K562 (cell line): ENCODE results near the gene CIART. TPM values are rescaled to one million over a fixed set of nuclear protein-coding genes. Genes with fewer than 3 reads are reported as not detected.

Source experiments
- BCL6 ChIP-seq: fragments of 250-450 bp; sonication (Bioruptor Pico); IDR thresholded peaks from 2 replicates; pipeline ENCODE4 v1.4.0; 2020
- DPF2 ChIP-seq: fragments of 450-650 bp; IDR thresholded peaks from 2 replicates; pipeline ENCODE4 v1.6.1; 2016
- ELF1 ChIP-seq: fragments of 200-800 bp; sonication (Bioruptor generic); IDR thresholded peaks from 2 replicates; pipeline ENCODE4 v1.6.1; 2016; ENCODE audit warnings: missing genetic modification characterization, missing compliant biosample characterization
- GABPB2 ChIP-seq: fragments of 250-450 bp; sonication (Bioruptor Pico); conservative IDR thresholded peaks from 2 replicates; pipeline ENCODE4 v1.5.1; 2021; ENCODE audit warnings: mild to moderate bottlenecking
- HCFC1 ChIP-seq: IDR thresholded peaks from 2 replicates; pipeline ENCODE4 v1.6.1; 2012; ENCODE audit warnings: low read depth, low read length, improper control_type of control experiment
- HDAC1 ChIP-seq, 2 experiments: fragments of 450-650 bp; IDR thresholded peaks; 2 replicates each; pipeline ENCODE4 v1.6.1; 2016 to 2017; ENCODE audit warnings: inconsistent platforms in 1 of 2, mild to moderate bottlenecking in 1 of 2, moderate library complexity in 1 of 2
- HDAC2 ChIP-seq: fragments of 450-650 bp; IDR thresholded peaks from 2 replicates; pipeline ENCODE4 v1.6.1; 2016; ENCODE audit warnings: mild to moderate bottlenecking
- HDAC3 ChIP-seq: fragments of 450-650 bp; IDR thresholded peaks from 2 replicates; pipeline ENCODE4 v1.6.1; 2018; ENCODE audit warnings: borderline replicate concordance, mild to moderate bottlenecking, moderate library complexity; ENCODE audit not compliant: partially characterized antibody
- JUND ChIP-seq, 2 experiments: IDR thresholded peaks; 2 replicates in 1 of 2; 3 replicates in 1 of 2; pipeline ENCODE4 v1.6.1; 2011; ENCODE audit warnings: borderline replicate concordance in 2 of 2, low read depth in 2 of 2, low read length in 2 of 2, improper control_type of control experiment in 1 of 2, missing biosample characterization in 1 of 2, missing genetic modification characterization in 1 of 2, missing genetic modification reagents in 1 of 2
- MAZ ChIP-seq, 2 experiments: fragments of 450-650 bp in 1 of 2; sonication (generic) in 1 of 2; formaldehyde crosslinking; IDR thresholded peaks in 1 of 2; conservative IDR thresholded peaks in 1 of 2; 2 replicates each; pipeline versions ENCODE4 v1.4.0 to v1.5.0; 2020; ENCODE audit warnings: mild to moderate bottlenecking in 1 of 2, missing genetic modification reagents in 1 of 2
- POLR2H ChIP-seq: IDR thresholded peaks from 2 replicates; pipeline ENCODE4 v1.6.1; 2016; ENCODE audit warnings: missing genetic modification characterization, low read depth, mild to moderate bottlenecking, control low read depth, missing compliant biosample characterization, moderate library complexity
- PPARD ChIP-seq: fragments of 250-450 bp; sonication (Bioruptor Pico); IDR thresholded peaks from 2 replicates; pipeline ENCODE4 v1.8.0; 2022; ENCODE audit warnings: inconsistent platforms, mild to moderate bottlenecking, moderate library complexity
- RBBP5 ChIP-seq: fragments of 200-600 bp; sonication (generic); IDR thresholded peaks from 2 replicates; pipeline ENCODE4 v1.6.1; 2012; ENCODE audit warnings: borderline replicate concordance, mild to moderate bottlenecking, low read length, control low read depth, inconsistent platforms; ENCODE audit not compliant: insufficient read depth, poor library complexity, severe bottlenecking
- TCF7 ChIP-seq: sonication (generic); IDR thresholded peaks from 2 replicates; pipeline ENCODE4 v1.6.1; 2016; ENCODE audit warnings: antibody characterized with exemption, borderline replicate concordance
- TFAM ChIP-seq: fragments of 250-450 bp; sonication (Bioruptor Pico); conservative IDR thresholded peaks from 2 replicates; pipeline ENCODE4 v1.5.0; 2021; ENCODE audit warnings: mild to moderate bottlenecking, moderate library complexity
- TOE1 ChIP-seq, 2 experiments: fragments of 450-650 bp in 1 of 2; sonication (generic) in 1 of 2; formaldehyde crosslinking in 1 of 2; IDR thresholded peaks; 2 replicates each; pipeline versions ENCODE4 v1.7.1 to v1.8.0; 2016 to 2022; ENCODE audit warnings: borderline replicate concordance in 2 of 2, mild to moderate bottlenecking in 2 of 2, antibody characterized with exemption in 1 of 2, inconsistent platforms in 1 of 2, low read depth in 1 of 2, missing genetic modification reagents in 1 of 2, moderate library complexity in 1 of 2
- ZNF79 ChIP-seq: fragments of 250-450 bp; sonication (Bioruptor Pico); IDR thresholded peaks from 2 replicates; pipeline ENCODE4 v1.4.0; 2020; ENCODE audit warnings: low read depth, mild to moderate bottlenecking, moderate library complexity
- polyA plus RNA-seq, 8 experiments: library from polyadenylated mRNA; depleted of rRNA in 4 of 8; stranded (reverse) in 5 of 8; unstranded in 3 of 8; fragments of >200 nt; fragmentation: Nextera tagmentation in 2 of 8; fragmentation: Illumina TruSeq in 1 of 8; extraction: Ambion mirVana in 2 of 8; extraction: Trizol in 1 of 8; gene quantifications; 2 replicates each; pipeline versions ENCODE4 v1.2.1 to v1.2.3, GENCODE V29; 2011 to 2014; ENCODE audit warnings: inconsistent platforms in 1 of 8, missing spikeins in 1 of 8
- total RNA-seq, 7 experiments: library from RNA; depleted of rRNA in 6 of 7; stranded (reverse); fragments of >200 nt in 6 of 7; fragmentation: Illumina TruSeq in 2 of 7; extraction: Trizol in 2 of 7; gene quantifications; 2 replicates each; pipeline versions ENCODE4 v1.2.1 to v1.2.3, GENCODE V29; 2011 to 2021; ENCODE audit warnings: low replicate concordance in 1 of 7
- TF ChIP-seq, protein P1 (sequence below), 2 experiments: fragments of 450-650 bp in 1 of 2; sonication (generic) in 1 of 2; formaldehyde crosslinking in 1 of 2; IDR thresholded peaks; 2 replicates each; pipeline versions ENCODE4 v1.7.1 to v1.9.0; 2016 to 2022; ENCODE audit warnings: inconsistent platforms in 1 of 2, mild to moderate bottlenecking in 1 of 2, missing genetic modification reagents in 1 of 2

Gene CIART
- total and polyA plus RNA-seq, 9 of the 15 experiments (the other 6 are each of a cell fraction or from before 2014, with no cell fraction given): 0.07 to 0.35 (median 0.19) TPM; not detected in 2

- TF ChIP-seq, protein P1, sequence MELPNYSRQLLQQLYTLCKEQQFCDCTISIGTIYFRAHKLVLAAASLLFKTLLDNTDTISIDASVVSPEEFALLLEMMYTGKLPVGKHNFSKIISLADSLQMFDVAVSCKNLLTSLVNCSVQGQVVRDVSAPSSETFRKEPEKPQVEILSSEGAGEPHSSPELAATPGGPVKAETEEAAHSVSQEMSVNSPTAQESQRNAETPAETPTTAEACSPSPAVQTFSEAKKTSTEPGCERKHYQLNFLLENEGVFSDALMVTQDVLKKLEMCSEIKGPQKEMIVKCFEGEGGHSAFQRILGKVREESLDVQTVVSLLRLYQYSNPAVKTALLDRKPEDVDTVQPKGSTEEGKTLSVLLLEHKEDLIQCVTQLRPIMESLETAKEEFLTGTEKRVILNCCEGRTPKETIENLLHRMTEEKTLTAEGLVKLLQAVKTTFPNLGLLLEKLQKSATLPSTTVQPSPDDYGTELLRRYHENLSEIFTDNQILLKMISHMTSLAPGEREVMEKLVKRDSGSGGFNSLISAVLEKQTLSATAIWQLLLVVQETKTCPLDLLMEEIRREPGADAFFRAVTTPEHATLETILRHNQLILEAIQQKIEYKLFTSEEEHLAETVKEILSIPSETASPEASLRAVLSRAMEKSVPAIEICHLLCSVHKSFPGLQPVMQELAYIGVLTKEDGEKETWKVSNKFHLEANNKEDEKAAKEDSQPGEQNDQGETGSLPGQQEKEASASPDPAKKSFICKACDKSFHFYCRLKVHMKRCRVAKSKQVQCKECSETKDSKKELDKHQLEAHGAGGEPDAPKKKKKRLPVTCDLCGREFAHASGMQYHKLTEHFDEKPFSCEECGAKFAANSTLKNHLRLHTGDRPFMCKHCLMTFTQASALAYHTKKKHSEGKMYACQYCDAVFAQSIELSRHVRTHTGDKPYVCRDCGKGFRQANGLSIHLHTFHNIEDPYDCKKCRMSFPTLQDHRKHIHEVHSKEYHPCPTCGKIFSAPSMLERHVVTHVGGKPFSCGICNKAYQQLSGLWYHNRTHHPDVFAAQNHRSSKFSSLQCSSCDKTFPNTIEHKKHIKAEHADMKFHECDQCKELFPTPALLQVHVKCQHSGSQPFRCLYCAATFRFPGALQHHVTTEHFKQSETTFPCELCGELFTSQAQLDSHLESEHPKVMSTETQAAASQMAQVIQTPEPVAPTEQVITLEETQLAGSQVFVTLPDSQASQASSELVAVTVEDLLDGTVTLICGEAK (IDR thresholded peaks at IDR 0.05): no peak
- TF ChIP-seq, protein P1 (CRISPR knock-in tag; IDR thresholded peaks at IDR 0.05): no peak
- TF ChIP-seq DPF2 (peak; percentile 18; the same call in 1 of the 2 replicates), ELF1 (no peak), GABPB2 (no peak), POLR2H (tag) (no peak), ZNF79 (CRISPR knock-in tag) (no peak), HDAC3 (no peak), TOE1 (IDR thresholded peaks at IDR 0.05; ENCODE audit: borderline replicate concordance) (no peak), TOE1 (CRISPR knock-in tag; IDR thresholded peaks at IDR 0.05; ENCODE audit: borderline replicate concordance, low read depth) (no peak), HDAC1 (IDR thresholded peaks at IDR 0.05) (no peak), JUND (IDR thresholded peaks at IDR 0.05; ENCODE audit: borderline replicate concordance, low read depth, low read length) (0 out of 2 replicates have a peak, but pooled peaks have one; percentile 32), JUND (tag; IDR thresholded peaks at IDR 0.05; ENCODE audit: borderline replicate concordance, low read depth, low read length) (no peak), BCL6 (no peak), TFAM (no peak), HCFC1 (no peak), RBBP5 (no peak), PPARD (CRISPR knock-in tag) (no peak), TCF7 (no peak), MAZ (CRISPR knock-in tag; conservative IDR thresholded peaks at IDR 0.05 in 1 of 2, IDR thresholded peaks at IDR 0.05 in 1 of 2) (peak in 1 of 2 experiments; percentile 28; a peak in 2 of 4 replicates), HDAC2 (no peak)
Measured at GRCh38 chr1:150235294-150235851, 47.0 kb upstream of the CIART start (continued).
